Caco-2 (cell line): Measurements from ENCODE around the gene TPSD1. TPM values are rescaled to one million over a fixed set of nuclear protein-coding genes. Genes with fewer than 3 reads are reported as not detected.
"Not testable (repeated sequence)": the region's sequence is repeated elsewhere in the genome, so short reads cannot be mapped to it uniquely, and the experiment has no call there.

Experiments used
- BruUV-seq: library from RNA; stranded (reverse); fragments of 400-500 nt; replicated peaks from 2 replicates; lab custom pipeline; 2021; lab: Mats Ljungman, UMichigan
- CTCF ChIA-PET: fragments of 300-600 bp; sonication (Branson Sonifier 250); formaldehyde crosslinking; loops from one replicate; lab custom pipeline; 2022; ENCODE audit warnings: antibody characterized with exemption; lab: Charles Lee
- POLR2A ChIA-PET: fragments of 300-600 bp; sonication (Branson Sonifier 250); formaldehyde crosslinking; loops from one replicate; lab custom pipeline; 2022; ENCODE audit warnings: antibody characterized with exemption; lab: Charles Lee
- DNase-seq, 2 experiments: peaks; one replicate each; pipeline versions ENCODE4 v3.0.0 to v3.0.0-alpha.2; 2020 to 2022
- H3K27me3 ChIP-seq: replicated peaks from 2 replicates; pipeline ENCODE4 v1.6.0; 2011; ENCODE audit warnings: low read length; ENCODE audit not compliant: control insufficient read depth, insufficient read depth
- H3K36me3 ChIP-seq: 2 replicates; pipeline ENCODE4 v1.5.1; 2011; ENCODE audit warnings: low read length; ENCODE audit not compliant: control insufficient read depth, insufficient read depth
- H3K4me1 ChIP-seq: fragments of 250-450 bp; sonication (Bioruptor Pico); 2 replicates; pipeline ENCODE4 v1.5.1; 2020; ENCODE audit warnings: mild to moderate bottlenecking
- H3K4me3 ChIP-seq: 2 replicates; pipeline ENCODE4 v1.5.1; 2011; ENCODE audit warnings: low read depth, mild to moderate bottlenecking, control low read depth, low read length
- H3K9me3 ChIP-seq: fragments of 250-450 bp; sonication (Bioruptor Pico); 2 replicates; pipeline ENCODE4 v1.5.1; 2020; ENCODE audit warnings: mild to moderate bottlenecking, moderate library complexity
- H3K27ac Mint-ChIP-seq: one replicate; pipeline ENCODE4 v1.8.0; 2022; ENCODE audit warnings: mixed read lengths; ENCODE audit not compliant: unreplicated experiment
- H3K27me3 Mint-ChIP-seq: one replicate; pipeline ENCODE4 v1.8.0; 2022; ENCODE audit warnings: mixed read lengths; ENCODE audit not compliant: insufficient read depth, unreplicated experiment
- H3K36me3 Mint-ChIP-seq: one replicate; pipeline ENCODE4 v1.8.0; 2022; ENCODE audit warnings: mild to moderate bottlenecking, mixed read lengths; ENCODE audit not compliant: insufficient read depth, unreplicated experiment
- H3K4me1 Mint-ChIP-seq: one replicate; pipeline ENCODE4 v1.8.0; 2022; ENCODE audit warnings: low read depth, mixed read lengths; ENCODE audit not compliant: unreplicated experiment
- H3K4me3 Mint-ChIP-seq: one replicate; pipeline ENCODE4 v1.8.0; 2022; ENCODE audit warnings: mild to moderate bottlenecking, moderate library complexity, mixed read lengths; ENCODE audit not compliant: unreplicated experiment
- H3K9me3 Mint-ChIP-seq: one replicate; pipeline ENCODE4 v1.8.0; 2022; ENCODE audit warnings: mixed read lengths; ENCODE audit not compliant: unreplicated experiment
- CTCF ChIP-seq, 2 experiments: fragments of 200-600 bp in 1 of 2; IDR thresholded peaks; 1 replicate in 1 of 2; 2 replicates in 1 of 2; pipeline versions ENCODE4 v1.5.1 to v1.8.0; 2011 to 2022; ENCODE audit warnings: antibody characterized with exemption in 1 of 2, control low read depth in 1 of 2, inconsistent platforms in 1 of 2, low read depth in 1 of 2, low read length in 1 of 2, mild to moderate bottlenecking in 1 of 2, moderate library complexity in 1 of 2; ENCODE audit not compliant: insufficient read depth in 1 of 2, severe bottlenecking in 1 of 2, unreplicated experiment in 1 of 2
- intact Hi-C: fragments of 100-400 bp; cut with micrococcal nuclease; formaldehyde crosslinking; loops from one replicate; pipeline ENCODE4 v1.10.0; 2022; ENCODE audit not compliant: unreplicated experiment
- total RNA-seq: library from RNA; stranded (reverse); gene quantifications from 2 replicates; pipeline ENCODE4 v1.2.3, GENCODE V29; 2022

TPSD1 gene
- total RNA-seq, 1 experiment from 2014 or later = not detected

GRCh38 chr16:1290860-1291575 is 35.1 kb downstream of the TPSD1 start:
- H3K9me3 ChIP-seq = no peaks in the 10 kb centered on the region
- H3K36me3 Mint-ChIP-seq = peaks cover 11% of the 10 kb centered on the region
- TF ChIP-seq CTCF (IDR thresholded peaks at IDR 0.05; ENCODE audit: insufficient read depth in 1 of 2, low read depth in 1 of 2, low read length in 1 of 2, severe bottlenecking in 1 of 2, unreplicated experiment in 1 of 2) = no peak
- no peaks in the 10 kb centered on the region for H3K27me3 Mint-ChIP-seq
- H3K36me3 ChIP-seq = no peaks in the 10 kb centered on the region
- H3K4me1 ChIP-seq = peaks cover 36% of the 10 kb centered on the region
- no peaks in the 10 kb centered on the region for H3K9me3 Mint-ChIP-seq
- no TSS peak for BruUV-seq
- H3K27ac Mint-ChIP-seq = peak overlapping the region; percentile 39
- no peaks in the 10 kb centered on the region for H3K27me3 ChIP-seq
- no peak overlapping the region for H3K4me3 ChIP-seq
- POLR2A ChIA-PET = interaction anchor here (0.6 kb wide), 1 partner anchor 320 kb away, joined by 7 read pairs; no protein-coding TSS in a partner anchor
- no peak overlapping the region for H3K4me3 Mint-ChIP-seq
- CTCF ChIA-PET = no interaction called here
- H3K4me1 Mint-ChIP-seq = peaks cover 18% of the 10 kb centered on the region
- intact Hi-C loops = no loop called here
- DNase-seq = peak; percentile 44 to 60

- H3K27ac Mint-ChIP-seq = peak overlapping the region; percentile 39
- ChIA-PET POLR2A (interaction anchor here (0.6 kb wide), 1 partner anchor 320 kb away, joined by 7 read pairs; no protein-coding TSS in a partner anchor), CTCF (no interaction called here)
- H3K4me1 ChIP-seq = peaks cover 37% of the 10 kb centered on the region
- H3K9me3 ChIP-seq = no peaks in the 10 kb centered on the region
- H3K36me3 Mint-ChIP-seq = peaks cover 11% of the 10 kb centered on the region
- no peak overlapping the region for H3K4me3 Mint-ChIP-seq
- peaks cover 19% of the 10 kb centered on the region for H3K4me1 Mint-ChIP-seq
- H3K27me3 ChIP-seq = no peaks in the 10 kb centered on the region
- no peaks in the 10 kb centered on the region for H3K27me3 Mint-ChIP-seq
- DNase-seq = no peak
- intact Hi-C loops = no loop called here
- no peak for TF ChIP-seq CTCF (IDR thresholded peaks at IDR 0.05; ENCODE audit: insufficient read depth in 1 of 2, low read depth in 1 of 2, low read length in 1 of 2, severe bottlenecking in 1 of 2, unreplicated experiment in 1 of 2)
- BruUV-seq = no TSS peak
- no peaks in the 10 kb centered on the region for H3K36me3 ChIP-seq
- no peaks in the 10 kb centered on the region for H3K9me3 Mint-ChIP-seq
- no peak overlapping the region for H3K4me3 ChIP-seq
These were observed 35.7 kb downstream of the TPSD1 start for GRCh38 chr16:1291576-1291974.

- H3K36me3 ChIP-seq, H3K27me3 ChIP-seq, H3K27me3 Mint-ChIP-seq, DNase-seq, H3K9me3 Mint-ChIP-seq, H3K4me3 ChIP-seq, POLR2A ChIA-PET, H3K4me3 Mint-ChIP-seq, BruUV-seq, intact Hi-C loops, H3K9me3 ChIP-seq: not testable (repeated sequence)
- Mint-ChIP-seq H3K27ac (peak overlapping the region; percentile 39), H3K4me1 (peaks cover 25% of the 10 kb centered on the region), H3K36me3 (peaks cover 11% of the 10 kb centered on the region)
- CTCF ChIA-PET = interaction anchor here (0.6 kb wide), 1 partner anchor 39 kb away, joined by 3 read pairs; no protein-coding TSS in a partner anchor
- H3K4me1 ChIP-seq = peaks cover 43% of the 10 kb centered on the region
These were observed 36.3 kb downstream of the TPSD1 start for GRCh38 chr16:1292208-1292607.

GRCh38 chr16:1292808-1293207 is 36.9 kb downstream of the TPSD1 start:
- H3K9me3 ChIP-seq, H3K27me3 ChIP-seq, H3K9me3 Mint-ChIP-seq, H3K36me3 ChIP-seq, H3K4me3 Mint-ChIP-seq, H3K4me3 ChIP-seq, POLR2A ChIA-PET, DNase-seq, H3K27me3 Mint-ChIP-seq, BruUV-seq, intact Hi-C loops: not testable (repeated sequence)
- Mint-ChIP-seq H3K27ac (peak overlapping the region; percentile 85), H3K4me1 (peaks cover 24% of the 10 kb centered on the region), H3K36me3 (peaks cover 11% of the 10 kb centered on the region)
- CTCF ChIA-PET = interaction anchor here (0.6 kb wide), 1 partner anchor 40 kb away, joined by 3 read pairs; no protein-coding TSS in a partner anchor
- H3K4me1 ChIP-seq = peaks cover 45% of the 10 kb centered on the region
